Hepatocyte (in vitro differentiated cells): ENCODE results near the gene TXNRD2.

ENCODE experiments used
- EZH2 ChIP-seq: fragments of 200-600 bp; sonication (generic); IDR thresholded peaks from 2 replicates; pipeline ENCODE4 v1.6.1; 2016; ENCODE audit warnings: antibody characterized with exemption, mild to moderate bottlenecking, borderline replicate concordance
- TF ChIP-seq, protein P1 (sequence below): fragments of 200-600 bp; sonication (generic); IDR thresholded peaks from 2 replicates; pipeline ENCODE4 v1.5.1; 2016; ENCODE audit warnings: antibody characterized with exemption, mild to moderate bottlenecking; ENCODE audit not compliant: poor library complexity

DNA sequence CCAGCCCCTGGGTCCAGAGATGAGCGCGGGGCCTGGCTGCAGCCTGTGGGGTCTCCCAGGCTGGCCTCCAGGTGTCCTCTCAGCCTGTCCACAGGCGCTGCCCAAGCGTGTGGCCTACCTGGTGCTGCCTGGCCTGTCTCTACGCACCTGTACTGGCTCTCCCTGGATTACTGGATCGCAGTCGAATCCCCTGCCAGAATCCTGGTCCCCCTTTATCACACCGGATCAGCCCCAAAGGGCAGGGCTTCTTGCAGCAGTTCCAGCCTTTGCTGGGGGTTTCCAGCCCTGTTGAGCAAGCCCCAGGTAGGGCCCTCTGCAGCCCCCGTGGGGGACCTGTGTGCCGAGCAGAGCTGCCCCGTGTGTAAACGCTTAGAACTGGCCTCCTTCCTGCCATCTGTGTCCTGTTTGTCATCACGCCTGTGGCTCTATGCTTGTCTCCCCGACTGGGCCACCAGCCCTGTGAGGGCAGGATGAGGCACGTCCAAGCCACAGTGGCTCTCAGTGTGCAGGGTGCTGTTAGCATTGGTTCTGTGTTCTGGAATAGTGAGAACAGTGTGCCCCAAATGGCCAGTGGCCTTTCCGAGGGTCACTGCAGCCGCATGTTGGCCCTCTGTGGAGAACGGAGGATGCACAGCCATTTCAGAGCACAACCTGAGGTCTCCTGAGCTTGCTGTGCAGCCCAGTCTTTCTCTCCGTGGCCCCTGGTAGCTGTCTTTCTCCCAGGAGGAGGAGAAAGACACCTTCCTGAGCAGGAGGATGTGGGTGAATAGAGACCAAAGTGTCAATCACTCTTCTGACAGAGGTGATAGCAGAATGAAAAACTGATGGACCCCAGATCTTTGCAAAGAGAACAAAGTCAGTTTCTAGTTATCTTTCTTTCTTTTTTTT, 13.9 kb upstream of the TXNRD2 start:
- TF ChIP-seq, protein P1, sequence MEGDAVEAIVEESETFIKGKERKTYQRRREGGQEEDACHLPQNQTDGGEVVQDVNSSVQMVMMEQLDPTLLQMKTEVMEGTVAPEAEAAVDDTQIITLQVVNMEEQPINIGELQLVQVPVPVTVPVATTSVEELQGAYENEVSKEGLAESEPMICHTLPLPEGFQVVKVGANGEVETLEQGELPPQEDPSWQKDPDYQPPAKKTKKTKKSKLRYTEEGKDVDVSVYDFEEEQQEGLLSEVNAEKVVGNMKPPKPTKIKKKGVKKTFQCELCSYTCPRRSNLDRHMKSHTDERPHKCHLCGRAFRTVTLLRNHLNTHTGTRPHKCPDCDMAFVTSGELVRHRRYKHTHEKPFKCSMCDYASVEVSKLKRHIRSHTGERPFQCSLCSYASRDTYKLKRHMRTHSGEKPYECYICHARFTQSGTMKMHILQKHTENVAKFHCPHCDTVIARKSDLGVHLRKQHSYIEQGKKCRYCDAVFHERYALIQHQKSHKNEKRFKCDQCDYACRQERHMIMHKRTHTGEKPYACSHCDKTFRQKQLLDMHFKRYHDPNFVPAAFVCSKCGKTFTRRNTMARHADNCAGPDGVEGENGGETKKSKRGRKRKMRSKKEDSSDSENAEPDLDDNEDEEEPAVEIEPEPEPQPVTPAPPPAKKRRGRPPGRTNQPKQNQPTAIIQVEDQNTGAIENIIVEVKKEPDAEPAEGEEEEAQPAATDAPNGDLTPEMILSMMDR, result no peak
- no peak for TF ChIP-seq EZH2
